HPDE6-E6E7 (cell line): ENCODE data around the gene VWCE.

Source experiments
- DNase-seq: peaks from one replicate; pipeline ENCODE4 v3.0.0; 2011; ENCODE audit warnings: missing footprints; ENCODE audit errors: extremely low spot score

VWCE gene

DNA sequence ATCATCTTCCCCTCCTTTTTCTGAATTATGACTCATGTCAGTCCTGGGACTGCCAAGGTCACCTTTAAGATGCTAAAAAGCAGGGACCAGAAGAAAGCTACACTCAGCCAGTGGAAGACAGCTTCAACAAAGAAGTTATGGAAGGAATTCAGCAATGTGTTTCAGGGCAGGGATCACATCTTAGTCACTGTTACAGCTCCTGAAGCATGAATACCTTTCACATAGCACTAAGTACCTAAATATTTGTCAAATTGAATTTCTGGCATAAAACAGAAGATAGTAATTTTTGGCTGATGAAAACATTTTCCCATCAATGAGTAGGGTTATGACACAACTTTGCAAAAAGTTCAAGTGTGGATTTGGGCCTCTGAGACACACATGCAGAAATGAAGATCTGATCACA, 32.6 kb upstream of the VWCE start:
- DNase-seq = no peak

- peak; percentile 63 for DNase-seq
Observed at GRCh38 chr11:61325649-61326414, 30.7 kb upstream of the VWCE start.

GRCh38 chr11:61315260-61315659, 20.1 kb upstream of the VWCE start:
- no peak for DNase-seq

DNA sequence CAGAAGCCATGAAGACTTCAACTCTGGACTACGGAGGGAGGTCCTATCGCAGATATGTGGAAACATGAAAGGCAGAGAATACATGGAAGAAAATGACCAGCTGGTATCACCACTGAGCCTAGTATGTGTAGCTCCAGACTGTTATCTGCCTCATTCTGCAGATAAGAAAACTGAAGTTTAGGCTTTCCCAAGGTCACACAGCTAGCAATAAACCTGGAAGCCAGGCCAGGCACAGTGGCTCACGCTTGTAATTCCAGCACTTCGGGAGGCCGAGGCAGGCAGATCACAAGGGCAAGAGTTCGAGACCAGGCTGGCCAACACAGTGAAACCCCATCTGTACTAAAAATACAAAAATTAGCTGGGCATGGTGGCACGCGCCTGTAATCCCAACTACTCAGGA, 15.6 kb upstream of the VWCE start:
- DNase-seq = no peak

DNA sequence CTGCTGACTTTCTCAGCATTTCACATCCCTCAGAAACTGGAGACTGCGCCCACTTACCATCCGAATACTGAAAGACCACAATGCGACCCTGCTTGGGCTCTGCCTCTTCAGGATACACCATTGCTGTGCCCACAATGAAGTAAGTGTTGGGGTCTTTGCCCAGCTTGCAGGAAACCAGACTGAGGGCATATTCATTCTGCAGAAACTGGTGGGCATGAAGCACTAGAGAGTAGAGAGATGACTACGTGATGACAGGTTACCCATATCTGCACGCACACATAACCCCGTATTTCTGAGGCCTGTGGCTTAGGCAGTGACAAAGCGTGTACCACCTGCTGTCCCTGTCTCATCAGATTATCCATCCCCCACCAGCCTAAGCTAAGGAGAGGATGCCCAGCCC, 14.6 kb upstream of the VWCE start:
- no peak for DNase-seq

DNA sequence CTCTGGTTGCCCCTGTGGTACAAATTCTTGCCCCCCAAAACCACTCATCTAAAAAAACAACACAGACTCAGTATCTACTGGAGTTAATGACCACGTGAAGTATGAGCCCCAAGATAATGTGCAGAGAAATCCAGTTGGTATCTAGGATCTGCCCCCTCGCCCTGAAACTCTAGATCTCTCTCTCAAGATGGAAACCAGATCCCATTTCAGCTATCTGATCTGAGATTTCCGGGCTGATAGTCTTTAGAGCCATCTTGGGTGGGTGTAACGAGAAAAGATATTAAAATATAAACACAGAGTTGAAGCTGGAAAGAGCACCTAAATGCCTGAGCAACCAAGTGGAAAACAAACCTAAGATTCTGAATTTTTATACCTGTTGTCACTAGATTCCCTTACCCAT, 14.0 kb upstream of the VWCE start:
- no peak for DNase-seq

DNA sequence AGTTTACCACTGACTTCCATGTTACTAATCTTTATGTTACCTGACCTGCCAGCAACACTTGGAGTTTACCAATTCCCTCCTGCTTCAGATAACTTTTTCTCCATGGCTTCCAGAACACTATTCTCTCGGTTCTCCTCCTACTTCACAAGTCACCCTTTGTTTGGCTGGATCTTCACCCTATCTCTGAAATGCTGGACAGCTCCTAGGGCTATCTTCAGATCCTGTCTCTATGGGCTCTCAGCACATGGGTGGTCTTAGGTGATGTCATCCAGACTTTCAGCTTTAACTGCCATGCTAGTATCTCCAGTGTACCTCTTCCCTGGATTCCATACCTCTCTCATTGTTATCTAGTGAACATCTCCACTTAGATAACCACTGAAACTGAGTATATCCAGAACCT, 12.2 kb upstream of the VWCE start:
- DNase-seq = no peak

DNA sequence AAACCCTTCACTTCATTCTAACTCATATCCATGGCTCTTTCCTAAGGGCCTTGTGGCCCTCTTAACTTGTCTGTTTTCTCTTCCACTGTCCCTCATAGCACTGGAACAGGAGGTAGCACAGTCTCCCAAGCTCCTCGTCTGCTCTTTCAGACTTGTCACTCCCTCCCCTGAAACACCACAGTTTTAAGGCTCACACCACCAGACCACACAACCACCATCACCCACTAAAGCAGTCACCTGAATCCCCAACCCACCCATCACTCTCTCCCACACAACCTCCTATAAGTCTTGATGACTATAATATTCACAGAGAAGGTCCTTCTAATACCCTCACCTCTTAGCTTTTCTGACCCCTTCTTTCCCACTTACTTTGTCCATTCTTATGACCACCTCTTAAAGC, 11.1 kb upstream of the VWCE start:
- no peak for DNase-seq

DNA sequence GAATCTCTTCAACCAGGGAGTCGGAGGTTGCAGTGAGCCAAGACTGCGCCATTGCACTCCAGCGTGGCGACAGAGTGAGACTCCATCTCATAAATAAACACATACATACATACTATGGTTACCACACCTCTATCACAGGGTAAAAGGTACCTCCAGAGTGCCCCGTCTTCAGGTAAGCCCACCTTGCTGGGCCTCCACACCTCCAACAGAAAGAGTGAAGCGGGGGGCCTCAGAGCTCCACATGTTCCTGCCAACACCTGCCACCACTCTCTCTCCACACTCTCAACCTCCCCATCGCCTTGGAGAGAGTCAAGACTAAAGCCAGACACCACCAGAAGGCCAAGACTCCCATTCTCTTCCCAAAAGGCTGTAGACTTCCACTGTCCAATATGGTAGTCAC, 10.3 kb upstream of the VWCE start:
- DNase-seq = no peak

DNA sequence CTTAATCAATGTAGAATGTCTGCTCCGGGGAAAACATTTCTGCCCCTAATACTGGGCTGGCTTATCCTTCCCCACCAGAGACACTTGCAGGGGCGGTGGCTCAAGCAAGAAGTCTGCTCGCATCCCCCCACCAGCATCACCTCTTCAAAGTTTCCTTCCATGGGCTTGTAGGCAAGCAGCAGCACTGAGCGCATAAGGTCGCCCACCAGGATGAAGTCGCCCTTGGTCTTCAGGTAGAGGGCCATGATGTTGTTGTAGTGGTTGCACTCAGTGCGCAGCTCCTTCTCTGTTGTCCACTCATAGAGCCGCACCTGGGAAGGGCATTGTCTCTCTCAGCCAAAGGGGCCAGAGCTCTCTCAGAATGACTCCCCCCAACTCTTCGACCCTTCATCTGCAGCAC, 8.6 kb upstream of the VWCE start:
- no peak for DNase-seq

GRCh38 chr11:61302550-61302949, 7.4 kb upstream of the VWCE start:
- no peak for DNase-seq

DNA sequence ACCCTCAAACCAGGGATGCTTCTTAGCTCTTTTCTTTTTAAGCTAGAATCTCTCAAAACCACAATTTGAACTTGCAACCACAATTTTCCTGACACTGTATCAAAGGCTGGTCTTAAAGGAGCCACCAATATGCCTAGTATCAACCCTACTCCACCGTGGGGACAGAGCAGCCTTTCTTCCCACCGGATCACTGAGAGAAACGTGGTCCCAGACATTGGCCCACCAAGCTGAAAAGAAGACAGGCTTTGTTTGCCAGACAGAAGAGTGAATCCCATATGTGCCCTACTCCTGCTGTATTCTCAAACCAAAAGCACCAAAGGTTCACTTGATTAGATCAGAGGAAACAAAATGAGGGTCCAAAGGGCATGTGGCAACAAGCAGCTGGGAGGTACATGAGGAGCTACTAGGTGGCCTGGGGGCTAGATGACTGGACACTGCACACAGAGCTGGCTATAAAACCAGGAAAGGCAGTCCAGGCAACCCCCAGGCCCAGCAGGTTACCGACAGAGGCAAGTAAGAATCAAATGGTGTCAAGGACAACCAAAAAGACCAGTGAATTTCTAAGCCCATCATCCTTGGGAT, 3.6 kb upstream of the VWCE start:
- DNase-seq = no peak

- peak; percentile 80 for DNase-seq
Observed at GRCh38 chr11:61297746-61298145, 2.6 kb upstream of the VWCE start.

DNA sequence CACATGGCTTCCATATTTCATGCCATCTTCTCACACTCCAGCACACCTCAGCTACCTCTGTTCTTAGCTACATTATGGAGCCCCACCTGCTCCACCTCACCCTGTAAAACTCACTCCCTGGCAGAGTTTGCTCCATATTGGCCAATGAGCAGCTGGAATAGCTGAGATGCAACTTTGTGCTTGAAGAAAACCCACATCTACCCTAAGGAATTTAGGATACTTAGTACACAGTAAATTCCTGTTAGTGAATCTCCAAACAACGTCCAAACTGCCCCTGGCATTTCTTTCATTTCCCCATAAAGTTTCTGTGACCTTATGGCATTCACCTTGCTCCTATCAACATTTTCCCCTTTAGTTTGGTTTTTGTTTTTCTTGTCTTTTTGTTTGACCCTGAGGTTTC, 2.2 kb upstream of the VWCE start:
- no peak for DNase-seq

DNA sequence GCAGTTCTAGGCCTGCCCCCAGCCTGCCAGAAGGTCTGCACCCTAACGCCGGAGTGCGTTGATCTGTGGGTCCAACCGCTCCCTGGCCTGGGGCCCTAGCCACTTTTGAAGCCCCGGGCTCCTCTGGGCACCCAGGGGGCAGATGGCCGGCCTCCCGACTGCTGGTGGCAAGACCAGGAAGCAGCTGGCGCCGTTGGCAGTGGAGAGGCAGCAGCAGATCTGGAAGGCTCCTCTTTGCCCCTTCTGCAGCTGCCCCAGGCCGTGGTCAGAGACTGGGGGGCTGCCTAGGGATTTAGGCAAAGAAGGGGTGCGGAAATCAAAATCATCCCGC, 445 bp upstream of the VWCE start:
- no peak for DNase-seq

DNA sequence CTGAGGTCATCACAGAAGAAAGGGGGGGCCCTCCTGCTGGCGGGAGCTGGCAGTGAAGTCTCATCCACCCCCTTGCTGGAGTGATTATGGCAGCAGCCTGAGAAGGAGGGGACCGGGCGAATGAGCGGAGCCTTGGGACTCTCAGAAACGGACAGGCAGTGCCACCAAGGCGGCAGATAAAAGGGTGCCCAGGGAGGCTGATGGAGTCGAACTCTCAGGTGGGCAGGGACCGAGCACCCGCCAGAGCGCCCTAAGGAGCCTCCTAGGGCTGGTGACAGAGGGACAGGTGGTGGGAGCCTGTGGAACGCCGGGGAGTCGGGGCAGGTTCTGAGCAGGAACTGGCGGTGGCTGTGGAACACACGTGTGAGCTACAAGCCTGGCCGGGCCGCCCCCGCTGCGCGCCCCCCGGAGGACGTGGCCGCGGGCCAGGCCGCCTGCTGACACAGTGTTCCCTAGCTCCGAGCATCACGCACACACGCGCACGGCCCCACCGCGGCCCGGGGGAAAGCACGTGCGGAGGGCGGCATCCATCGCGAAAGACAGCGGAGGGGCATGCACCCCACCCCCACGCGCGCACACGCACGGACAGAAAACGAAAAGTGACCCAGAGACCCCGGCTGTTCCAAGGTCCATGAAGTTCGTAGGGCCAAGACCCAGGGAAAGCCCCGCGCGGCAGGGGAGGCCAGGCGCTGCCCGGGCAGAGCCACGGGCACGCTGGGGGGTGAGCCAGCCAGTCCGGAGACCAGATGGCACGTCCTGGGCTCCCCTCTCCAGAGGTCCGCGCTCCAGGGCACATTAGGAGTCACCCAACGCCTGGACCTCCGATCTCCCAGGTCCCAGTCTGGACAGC, 1.0 kb downstream of the VWCE start:
- peak; percentile 36 for DNase-seq

DNA sequence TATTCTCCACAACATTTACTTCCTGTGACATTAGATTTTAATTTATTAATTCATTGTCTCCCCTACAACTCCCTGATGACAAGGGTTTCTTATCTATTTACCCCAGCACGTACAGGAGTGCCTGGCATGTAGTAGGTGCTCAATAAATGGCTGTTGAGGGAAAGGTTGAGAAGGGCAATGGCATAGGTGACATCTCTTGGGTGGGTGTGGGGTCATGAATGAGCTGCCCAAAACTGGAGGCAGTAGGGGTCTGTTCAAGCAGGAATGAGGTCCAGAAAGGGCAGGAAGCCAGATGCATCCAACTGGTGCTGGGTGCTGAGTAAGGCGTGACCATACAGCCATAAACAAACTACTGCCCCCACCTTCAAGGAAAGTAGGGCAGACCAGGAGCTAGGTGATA, 2.8 kb downstream of the VWCE start:
- no peak for DNase-seq

- no peak for DNase-seq
Observed at GRCh38 chr11:61290905-61291690, 4.0 kb downstream of the VWCE start.

DNA sequence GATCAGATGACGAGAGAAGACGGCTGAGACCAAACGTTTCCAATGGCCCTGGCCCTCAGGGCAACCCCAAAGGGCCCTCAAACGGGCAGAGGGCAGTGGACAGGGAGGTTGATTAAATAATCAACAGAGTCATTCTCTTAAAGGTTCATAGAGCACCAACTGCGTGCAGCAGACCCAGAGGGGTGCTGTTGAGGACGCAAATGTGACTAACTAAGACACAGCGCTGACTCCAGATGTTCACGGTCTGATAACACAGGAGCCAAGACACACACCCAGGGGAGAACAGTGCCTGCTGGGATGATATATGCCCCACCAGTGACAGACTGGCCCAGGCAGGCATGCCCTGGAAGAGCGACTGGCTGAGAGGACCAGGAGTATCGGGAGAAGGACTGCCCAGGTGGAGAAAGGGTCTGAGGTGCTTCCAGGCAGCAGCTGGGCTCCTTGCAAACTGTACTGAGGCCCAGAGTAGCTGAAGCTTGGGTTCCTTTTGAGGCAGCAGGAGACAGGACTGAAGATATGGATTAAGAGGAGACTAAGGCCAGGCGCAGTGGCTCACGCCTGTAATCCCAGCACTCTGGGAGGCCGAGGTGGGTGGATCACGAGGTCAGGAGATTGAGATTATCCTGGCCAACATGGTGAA, 7.7 kb downstream of the VWCE start:
- no peak for DNase-seq

DNA sequence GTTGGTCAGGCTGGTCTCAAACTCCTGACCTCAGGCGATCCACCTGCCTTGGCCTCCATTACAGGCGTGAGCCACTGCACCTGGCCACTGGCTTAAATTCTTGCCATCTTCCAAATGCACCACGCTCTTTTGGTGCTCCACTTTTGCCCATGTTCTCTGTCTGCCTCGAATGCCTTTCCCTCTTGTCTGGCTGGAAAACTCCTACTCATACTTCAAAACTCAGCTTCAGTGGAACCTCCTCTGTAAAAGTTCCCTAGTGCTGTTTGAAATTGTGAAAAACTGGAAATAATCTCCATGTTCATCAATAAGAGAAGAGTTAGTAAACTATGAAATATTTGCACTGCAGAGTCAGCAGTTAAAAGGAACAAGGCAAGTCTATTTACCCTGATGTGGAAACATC, 11.5 kb downstream of the VWCE start:
- DNase-seq = no peak

- DNase-seq = peak; percentile 53
Observed at GRCh38 chr11:61281581-61282250, 13.4 kb downstream of the VWCE start.
